GM21447 (cell line): Measurements from ENCODE around the gene LGALS3BP.

ENCODE experiments used
- ATAC-seq: cut with Tn5 transposase; IDR thresholded peaks from one replicate; pipeline ENCODE4 v1.9.1; 2021; ENCODE audit not compliant: unreplicated experiment

Gene LGALS3BP

GRCh38 chr17:78986649-78987328 lies 7.1 kb upstream of the LGALS3BP start:
- ATAC-seq: no peak

- ATAC-seq: no peak
These were observed 6.4 kb upstream of the LGALS3BP start for GRCh38 chr17:78986048-78986648.

- ATAC-seq: no peak
These were observed 5.7 kb upstream of the LGALS3BP start for GRCh38 chr17:78985395-78985794.

GRCh38 chr17:78981010-78981888 lies 1.5 kb upstream of the LGALS3BP start:
- ATAC-seq: no peak

- ATAC-seq: no peak
These were observed 875 bp upstream of the LGALS3BP start for GRCh38 chr17:78980624-78980972.

GRCh38 chr17:78977997-78978973 lies 1.4 kb downstream of the LGALS3BP start:
- ATAC-seq: no peak

GRCh38 chr17:78977681-78977943 lies 2.1 kb downstream of the LGALS3BP start:
- ATAC-seq: no peak

GRCh38 chr17:78976907-78977680 lies 2.6 kb downstream of the LGALS3BP start:
- no peak for ATAC-seq

- ATAC-seq: no peak
These were observed 4.8 kb downstream of the LGALS3BP start for GRCh38 chr17:78974635-78975591.

- no peak for ATAC-seq
These were observed 5.8 kb downstream of the LGALS3BP start for GRCh38 chr17:78973792-78974520.

GRCh38 chr17:78973196-78973595 lies 6.5 kb downstream of the LGALS3BP start:
- no peak for ATAC-seq

- no peak for ATAC-seq
These were observed 7.1 kb downstream of the LGALS3BP start for GRCh38 chr17:78972507-78973105.

GRCh38 chr17:78971756-78972506 lies 7.8 kb downstream of the LGALS3BP start:
- ATAC-seq: no peak

- no peak for ATAC-seq
These were observed 8.6 kb downstream of the LGALS3BP start for GRCh38 chr17:78970834-78971755.

- ATAC-seq: no peak
These were observed 9.9 kb downstream of the LGALS3BP start for GRCh38 chr17:78969865-78970264.

- no peak for ATAC-seq
These were observed 11.9 kb downstream of the LGALS3BP start for GRCh38 chr17:78967782-78968362.
